DMS53 treated with DMSO at 0.1 percent for 48 hours (cell line): ENCODE measurements around the gene PCNP.
"Not testable (repeated sequence)": the region's sequence is repeated elsewhere in the genome, so short reads cannot be mapped to it uniquely, and the experiment has no call there.

ENCODE experiments used
- DNase-seq: peaks from one replicate; lab custom pipeline; 2025; ENCODE audit not compliant: unreplicated experiment; lab: John Stamatoyannopoulos, UW

Gene PCNP

GRCh38 chr3:101573449-101574387, at the start of gene PCNP:
PCNP (plus strand) TSS chr3:101574180; CDS start chr3:101574216, 36 bp downstream.
- DNase-seq = peak; percentile 89

GRCh38 chr3:101527441-101527840, 46.5 kb upstream of the PCNP start:
- no peak for DNase-seq

GRCh38 chr3:101527906-101528305, 46.1 kb upstream of the PCNP start:
- no peak for DNase-seq

GRCh38 chr3:101529816-101530685, 43.9 kb upstream of the PCNP start:
- DNase-seq = no peak

GRCh38 chr3:101530686-101531047, 43.3 kb upstream of the PCNP start:
- no peak for DNase-seq

- DNase-seq = no peak
Observed at GRCh38 chr3:101531473-101532086, 42.4 kb upstream of the PCNP start.

GRCh38 chr3:101532783-101533602, 41.0 kb upstream of the PCNP start:
- no peak for DNase-seq

GRCh38 chr3:101533603-101533968, 40.4 kb upstream of the PCNP start:
- DNase-seq = no peak

- DNase-seq = no peak
Observed at GRCh38 chr3:101535221-101535620, 38.8 kb upstream of the PCNP start.

- DNase-seq = no peak
Observed at GRCh38 chr3:101536266-101536665, 37.7 kb upstream of the PCNP start.

GRCh38 chr3:101536955-101537354, 37.0 kb upstream of the PCNP start:
- DNase-seq = not testable (repeated sequence)

GRCh38 chr3:101542957-101543356, 31.0 kb upstream of the PCNP start:
- no peak for DNase-seq

GRCh38 chr3:101544161-101544850, 29.7 kb upstream of the PCNP start:
- DNase-seq = no peak

- DNase-seq = no peak
Observed at GRCh38 chr3:101548527-101549105, 25.4 kb upstream of the PCNP start.

GRCh38 chr3:101549473-101549872, 24.5 kb upstream of the PCNP start:
- DNase-seq = no peak

GRCh38 chr3:101551359-101552081, 22.5 kb upstream of the PCNP start:
- not testable (repeated sequence) for DNase-seq

- not testable (repeated sequence) for DNase-seq
Observed at GRCh38 chr3:101553381-101553780, 20.6 kb upstream of the PCNP start.

- DNase-seq = no peak
Observed at GRCh38 chr3:101556064-101556463, 17.9 kb upstream of the PCNP start.
